GM12873 (cell line): ENCODE data around the gene MTM1.

Experiments used
- TF ChIP-seq, protein P1 (sequence below): IDR thresholded peaks from 2 replicates; pipeline ENCODE4 v1.5.1; 2012; ENCODE audit warnings: low read depth, mild to moderate bottlenecking, moderate library complexity, low read length, control low read depth; ENCODE audit not compliant: insufficient read depth; ENCODE audit errors: missing control alignments

Gene MTM1

DNA sequence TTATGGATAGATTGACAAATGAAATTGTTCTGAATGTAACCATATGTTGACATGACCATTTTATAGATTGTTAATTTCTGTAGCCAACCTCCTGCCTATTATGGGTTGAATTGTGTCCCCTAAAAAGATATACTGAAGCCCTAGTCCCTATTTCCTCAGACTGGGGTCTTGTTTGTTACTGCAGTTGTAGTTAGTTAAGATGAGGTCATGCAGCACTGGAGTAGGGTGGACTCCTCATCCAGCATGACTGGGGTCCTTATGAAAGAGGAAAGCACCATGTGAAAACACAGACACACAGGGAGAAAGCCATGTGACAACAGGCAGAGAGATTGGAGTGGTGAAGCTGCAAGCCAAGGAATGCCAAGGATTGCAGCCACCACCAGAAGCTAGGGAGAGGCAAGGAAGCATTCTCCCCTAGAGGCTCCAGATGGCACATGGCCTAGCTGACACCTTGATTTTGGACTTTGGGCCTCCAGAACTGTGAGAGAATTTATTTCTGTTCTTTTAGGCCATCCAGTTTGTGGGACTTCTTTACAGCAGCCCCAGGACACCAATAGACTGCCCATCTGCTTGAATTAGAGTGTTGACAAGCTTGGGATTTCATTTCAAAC, 14.0 kb downstream of the MTM1 start:
- TF ChIP-seq, protein P1, sequence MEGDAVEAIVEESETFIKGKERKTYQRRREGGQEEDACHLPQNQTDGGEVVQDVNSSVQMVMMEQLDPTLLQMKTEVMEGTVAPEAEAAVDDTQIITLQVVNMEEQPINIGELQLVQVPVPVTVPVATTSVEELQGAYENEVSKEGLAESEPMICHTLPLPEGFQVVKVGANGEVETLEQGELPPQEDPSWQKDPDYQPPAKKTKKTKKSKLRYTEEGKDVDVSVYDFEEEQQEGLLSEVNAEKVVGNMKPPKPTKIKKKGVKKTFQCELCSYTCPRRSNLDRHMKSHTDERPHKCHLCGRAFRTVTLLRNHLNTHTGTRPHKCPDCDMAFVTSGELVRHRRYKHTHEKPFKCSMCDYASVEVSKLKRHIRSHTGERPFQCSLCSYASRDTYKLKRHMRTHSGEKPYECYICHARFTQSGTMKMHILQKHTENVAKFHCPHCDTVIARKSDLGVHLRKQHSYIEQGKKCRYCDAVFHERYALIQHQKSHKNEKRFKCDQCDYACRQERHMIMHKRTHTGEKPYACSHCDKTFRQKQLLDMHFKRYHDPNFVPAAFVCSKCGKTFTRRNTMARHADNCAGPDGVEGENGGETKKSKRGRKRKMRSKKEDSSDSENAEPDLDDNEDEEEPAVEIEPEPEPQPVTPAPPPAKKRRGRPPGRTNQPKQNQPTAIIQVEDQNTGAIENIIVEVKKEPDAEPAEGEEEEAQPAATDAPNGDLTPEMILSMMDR, result no peak

DNA sequence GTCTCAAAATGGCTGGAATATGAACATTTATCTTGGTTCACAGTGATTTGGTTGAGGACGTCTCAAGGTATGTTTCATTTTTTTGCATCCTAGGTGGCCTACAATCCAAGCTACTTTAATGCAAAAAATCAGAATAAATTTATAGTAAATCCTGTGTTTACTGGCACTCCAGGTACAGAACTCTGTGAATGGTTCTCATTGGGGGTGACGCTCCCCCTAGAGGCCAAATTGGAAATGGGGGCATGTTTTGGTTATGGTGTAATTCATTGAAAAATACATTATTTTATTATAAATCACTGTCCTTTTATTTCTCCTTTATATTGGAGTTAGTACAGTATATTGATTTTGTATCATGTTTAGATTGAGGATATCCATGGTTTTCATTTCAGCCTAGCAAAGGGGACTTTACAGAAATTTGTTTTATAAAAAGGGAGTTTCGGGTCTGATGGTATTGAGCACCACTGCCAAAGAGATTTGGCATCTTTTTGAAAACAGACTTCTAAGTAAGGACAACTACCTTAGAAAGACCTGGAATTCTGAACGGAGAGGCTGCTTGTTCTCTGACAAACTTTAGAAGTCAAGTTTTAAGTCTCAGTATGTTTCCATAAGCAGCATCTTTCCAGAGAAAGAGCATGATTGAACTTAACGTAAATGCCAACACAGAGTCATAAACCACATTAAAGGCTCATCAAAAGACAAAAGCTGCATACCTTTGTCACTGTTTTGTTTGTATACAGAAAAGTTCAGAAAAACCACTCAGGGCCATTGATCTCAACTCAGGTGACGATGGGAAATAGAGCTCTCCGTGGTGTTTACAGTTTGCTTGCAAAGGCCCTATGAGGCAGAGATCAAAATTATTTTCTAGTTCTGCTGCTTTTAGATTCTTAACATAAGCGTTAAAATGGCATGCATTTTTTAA, 19.4 kb downstream of the MTM1 start:
- TF ChIP-seq, protein P1, result peak; percentile 69

DNA sequence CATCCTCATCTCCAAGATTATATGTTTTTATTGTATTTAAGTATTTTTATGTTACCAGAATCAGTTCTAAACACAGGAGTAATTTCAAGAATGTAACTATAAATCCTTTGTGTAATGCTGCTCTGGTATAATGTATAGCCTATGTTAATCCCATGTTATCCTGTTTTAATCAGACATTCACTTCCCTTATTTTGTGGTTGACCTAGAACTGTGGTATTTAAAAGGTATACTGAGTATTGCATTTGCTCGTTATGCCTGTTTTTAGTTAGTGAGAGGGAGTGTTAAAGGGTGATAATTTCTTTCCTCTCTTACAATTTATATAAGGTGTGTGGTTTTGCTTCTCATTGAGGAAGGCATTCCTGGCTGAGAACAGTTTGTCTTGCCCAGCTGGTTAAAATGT, 26.2 kb downstream of the MTM1 start:
- TF ChIP-seq, protein P1, result no peak

DNA sequence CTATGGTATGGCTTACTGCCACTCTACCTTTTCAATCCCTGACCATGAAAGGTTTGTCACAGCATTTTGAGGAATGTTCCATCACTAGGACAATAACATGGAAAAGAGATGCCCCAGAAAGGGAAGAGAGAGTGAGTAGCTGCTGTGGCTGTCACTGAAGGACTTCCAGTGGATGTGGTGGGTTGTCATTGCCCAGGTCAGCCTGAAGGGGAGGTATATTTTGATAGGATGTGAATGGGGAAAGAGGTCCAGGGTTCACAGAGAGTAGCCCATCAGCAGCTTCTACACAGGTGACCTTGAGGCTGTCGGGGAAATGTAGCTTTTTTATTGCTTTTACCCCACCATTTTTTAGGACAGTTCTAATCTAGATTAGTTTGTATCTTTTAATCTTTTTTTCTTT, 30.8 kb downstream of the MTM1 start:
- TF ChIP-seq, protein P1, result peak; percentile 14

DNA sequence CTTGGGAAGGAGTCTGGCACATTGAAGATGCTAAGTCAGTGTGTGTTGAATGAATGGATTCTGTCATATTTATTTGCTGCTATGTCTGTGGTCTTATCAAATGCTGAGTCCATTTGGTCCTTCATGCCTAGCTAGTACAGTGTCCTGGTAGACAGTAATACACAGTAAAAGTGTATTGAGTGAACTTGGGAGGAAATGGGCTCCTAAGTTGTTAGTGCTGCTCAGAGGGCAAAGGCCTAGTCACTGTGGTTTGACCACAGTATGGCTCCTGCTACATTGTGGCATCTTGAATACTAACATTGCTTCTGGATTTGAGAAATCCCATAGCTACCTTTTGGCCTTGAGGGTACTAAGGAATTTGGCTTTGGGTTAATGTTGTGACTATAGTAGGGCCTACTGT, 33.9 kb downstream of the MTM1 start:
- TF ChIP-seq, protein P1, result no peak

DNA sequence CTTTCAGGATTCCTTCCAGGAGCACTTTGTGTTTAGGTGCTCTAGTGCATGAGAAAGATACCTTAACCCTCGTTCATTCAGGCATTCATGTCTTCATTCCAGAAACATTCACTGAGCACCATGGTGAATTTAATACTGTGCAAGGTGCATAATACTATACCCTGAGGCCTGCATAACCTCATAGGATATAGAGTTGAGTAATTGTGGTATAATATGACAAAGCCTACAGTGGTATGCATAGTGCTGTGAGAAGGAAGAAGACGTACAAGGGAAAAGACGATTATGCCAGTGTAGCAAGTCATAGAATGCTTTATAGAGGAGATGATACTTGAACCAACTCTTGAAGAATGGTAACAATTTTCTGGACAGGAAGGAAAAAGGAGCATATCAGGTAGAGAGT, 34.3 kb downstream of the MTM1 start:
- TF ChIP-seq, protein P1, result no peak

DNA sequence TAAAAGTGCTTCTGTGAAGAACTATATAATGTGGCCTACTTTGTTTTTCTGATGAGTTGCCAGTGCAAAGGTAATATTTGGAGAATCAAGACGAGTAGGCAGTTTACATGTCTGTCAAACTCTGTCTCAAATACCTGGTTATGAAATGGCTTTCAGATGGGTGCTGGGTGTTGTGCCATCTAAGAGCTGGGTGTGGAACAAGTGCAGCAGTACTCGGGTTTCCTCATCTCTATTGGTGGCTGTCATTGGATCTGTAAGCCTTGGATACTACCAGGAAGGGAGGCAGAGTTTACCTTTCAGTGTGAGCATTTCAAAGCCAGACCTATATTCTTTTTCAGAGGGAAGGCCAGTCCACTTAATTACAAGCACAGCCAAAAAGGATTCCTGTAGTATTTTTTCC, 37.2 kb downstream of the MTM1 start:
- TF ChIP-seq, protein P1, result no peak
